Coronary artery (tissue), 2 donors: ENCODE data around the gene FBXO33.
A peak's percentile ranks its signal among the peaks of the same experiment; 100 is the strongest.

Experiments used
- DNase-seq: peaks from one replicate; pipeline ENCODE4 v3.0.0-alpha.2; 2017; ENCODE audit warnings: low spot score
- H3K27ac ChIP-seq, 2 donors: fragments of 200-600 bp; sonication (generic); one replicate each; pipeline ENCODE4 v1.5.1; 2016 to 2019
- H3K4me3 ChIP-seq: fragments of 200-600 bp; sonication (generic); 2 replicates; pipeline ENCODE4 v1.5.1; 2016; ENCODE audit warnings: mild to moderate bottlenecking, moderate library complexity
- TF ChIP-seq, protein P1 (sequence below): fragments of 200-600 bp; sonication (generic); IDR thresholded peaks from one replicate; pipeline ENCODE4 v1.5.1; 2019; ENCODE audit warnings: antibody characterized with exemption

FBXO33 gene

DNA sequence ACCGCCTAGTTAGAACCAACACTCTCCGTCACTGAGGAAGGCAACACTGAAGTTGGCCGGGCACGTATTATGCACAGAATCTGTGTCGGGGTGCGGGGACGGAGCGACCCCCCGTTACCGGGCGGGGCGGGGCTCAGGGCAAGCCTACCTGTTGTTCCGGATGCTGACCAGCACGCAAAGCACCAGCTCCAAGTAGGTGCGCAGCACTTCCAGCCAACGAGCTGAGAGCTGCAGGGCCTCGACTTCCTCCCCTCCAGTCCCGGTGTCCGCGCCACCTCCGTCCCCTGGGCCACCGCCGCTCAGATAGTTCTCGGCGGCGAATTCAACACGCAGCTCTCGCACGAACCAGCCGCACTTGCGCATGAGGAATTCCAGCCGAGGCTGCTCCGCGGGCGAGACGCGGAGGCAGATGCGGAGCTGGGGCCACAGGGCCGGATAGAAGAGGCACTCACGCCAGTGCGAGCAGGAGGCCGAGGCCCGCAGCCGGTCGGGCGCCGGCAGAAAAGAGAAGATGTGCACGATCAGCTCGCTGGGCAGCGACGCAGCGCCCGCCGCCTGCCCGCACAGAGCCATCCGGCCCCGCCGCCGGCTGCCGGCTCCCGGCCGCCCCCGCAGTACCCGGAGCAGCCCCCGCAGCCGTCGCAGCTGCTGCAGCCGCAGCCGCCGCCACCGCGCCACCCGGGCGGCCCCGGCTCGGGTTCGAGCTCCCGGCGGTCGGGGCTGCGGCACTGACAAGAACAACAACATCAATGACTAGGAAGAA lies 636 bp downstream of the FBXO33 start:
- H3K27ac ChIP-seq, result peak overlapping the region; percentile 90 to 98
- TF ChIP-seq, protein P1, sequence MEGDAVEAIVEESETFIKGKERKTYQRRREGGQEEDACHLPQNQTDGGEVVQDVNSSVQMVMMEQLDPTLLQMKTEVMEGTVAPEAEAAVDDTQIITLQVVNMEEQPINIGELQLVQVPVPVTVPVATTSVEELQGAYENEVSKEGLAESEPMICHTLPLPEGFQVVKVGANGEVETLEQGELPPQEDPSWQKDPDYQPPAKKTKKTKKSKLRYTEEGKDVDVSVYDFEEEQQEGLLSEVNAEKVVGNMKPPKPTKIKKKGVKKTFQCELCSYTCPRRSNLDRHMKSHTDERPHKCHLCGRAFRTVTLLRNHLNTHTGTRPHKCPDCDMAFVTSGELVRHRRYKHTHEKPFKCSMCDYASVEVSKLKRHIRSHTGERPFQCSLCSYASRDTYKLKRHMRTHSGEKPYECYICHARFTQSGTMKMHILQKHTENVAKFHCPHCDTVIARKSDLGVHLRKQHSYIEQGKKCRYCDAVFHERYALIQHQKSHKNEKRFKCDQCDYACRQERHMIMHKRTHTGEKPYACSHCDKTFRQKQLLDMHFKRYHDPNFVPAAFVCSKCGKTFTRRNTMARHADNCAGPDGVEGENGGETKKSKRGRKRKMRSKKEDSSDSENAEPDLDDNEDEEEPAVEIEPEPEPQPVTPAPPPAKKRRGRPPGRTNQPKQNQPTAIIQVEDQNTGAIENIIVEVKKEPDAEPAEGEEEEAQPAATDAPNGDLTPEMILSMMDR, result no peak
- H3K4me3 ChIP-seq, result peak overlapping the region; percentile 94
- DNase-seq, result peak; percentile 82

DNA sequence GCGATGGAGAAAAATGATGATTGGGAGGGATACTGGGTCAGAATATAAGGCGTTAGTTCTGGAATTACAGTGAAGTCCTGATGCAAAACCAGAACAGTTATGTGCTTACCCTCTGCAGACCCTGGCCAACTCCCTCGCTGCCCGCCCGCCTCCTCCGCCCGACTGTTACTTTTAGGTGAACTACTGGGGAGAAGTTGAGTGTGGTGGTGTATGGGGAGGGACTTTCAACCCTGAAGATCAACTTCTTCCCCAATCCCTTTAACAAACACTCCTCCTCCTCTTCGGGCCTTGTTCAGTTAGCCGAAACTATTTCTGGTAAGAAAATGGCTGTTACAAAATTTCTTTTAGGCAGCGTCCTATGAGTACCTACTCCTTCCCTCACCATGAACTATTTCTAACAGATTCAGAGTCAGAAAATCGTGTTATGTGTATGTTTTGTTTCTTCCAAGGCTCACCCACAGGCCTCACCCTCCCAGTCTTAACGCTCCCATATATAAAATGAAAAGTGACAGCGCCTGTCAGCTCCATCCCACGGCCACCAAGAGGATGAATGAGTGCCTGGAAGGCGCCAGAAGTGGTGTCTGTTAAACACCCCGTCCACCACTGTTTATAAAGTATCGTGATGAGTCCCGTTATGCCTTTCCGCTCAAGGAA lies 1.3 kb downstream of the FBXO33 start:
- TF ChIP-seq, protein P1, result no peak
- Histone ChIP-seq H3K27ac (peak overlapping the region; percentile 90 to 98), H3K4me3 (peak overlapping the region; percentile 94)
- no peak for DNase-seq

GRCh38 chr14:39428118-39428517 lies 4.1 kb downstream of the FBXO33 start:
- TF ChIP-seq, protein P1, result no peak
- no peak overlapping the region for H3K4me3 ChIP-seq
- no peak overlapping the region for H3K27ac ChIP-seq
- DNase-seq, result no peak

GRCh38 chr14:39426605-39427004 lies 5.6 kb downstream of the FBXO33 start:
- H3K4me3 ChIP-seq, result no peak overlapping the region
- H3K27ac ChIP-seq, result no peak overlapping the region
- TF ChIP-seq, protein P1, result no peak
- no peak for DNase-seq

DNA sequence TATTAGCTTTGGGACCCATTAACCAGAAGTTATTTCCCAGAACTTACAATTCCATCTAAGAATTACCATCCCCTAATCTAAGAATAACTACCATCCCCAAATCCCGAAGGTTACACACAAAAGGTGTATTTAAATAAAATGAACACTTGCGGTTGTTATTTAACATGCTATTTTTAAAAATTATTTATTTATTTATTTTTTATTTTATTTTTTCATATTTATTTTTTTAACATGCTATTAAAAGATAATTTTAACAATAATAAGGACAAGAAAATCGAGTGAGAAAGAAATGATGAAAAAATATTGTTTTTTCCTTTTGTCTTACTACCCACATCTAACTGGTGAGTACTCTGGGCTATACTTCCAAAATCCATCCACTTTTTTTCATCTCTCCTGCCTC lies 6.3 kb downstream of the FBXO33 start:
- Histone ChIP-seq H3K4me3 (no peak overlapping the region), H3K27ac (no peak overlapping the region)
- no peak for DNase-seq
- TF ChIP-seq, protein P1, result no peak

DNA sequence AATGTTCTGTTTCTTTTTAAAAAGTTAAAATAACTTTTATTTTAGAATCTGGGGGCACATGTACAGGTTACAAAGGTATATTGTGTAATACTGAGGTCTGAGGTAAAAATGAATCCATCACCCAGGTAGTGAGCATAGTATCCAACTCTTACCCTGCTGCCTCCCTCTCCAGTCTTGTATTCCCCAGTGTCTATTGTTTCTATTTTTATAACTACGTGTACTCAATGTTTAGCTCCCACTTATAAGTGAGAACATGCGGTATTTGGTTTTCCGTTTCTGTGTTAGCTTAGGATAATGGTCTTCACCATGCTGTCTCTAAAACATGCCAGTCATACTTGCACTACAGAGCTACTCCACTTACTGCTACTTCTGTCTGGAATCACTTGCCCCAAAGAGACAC lies 8.4 kb downstream of the FBXO33 start:
- Histone ChIP-seq H3K4me3 (no peak overlapping the region), H3K27ac (no peak overlapping the region)
- TF ChIP-seq, protein P1, result no peak
- no peak for DNase-seq

DNA sequence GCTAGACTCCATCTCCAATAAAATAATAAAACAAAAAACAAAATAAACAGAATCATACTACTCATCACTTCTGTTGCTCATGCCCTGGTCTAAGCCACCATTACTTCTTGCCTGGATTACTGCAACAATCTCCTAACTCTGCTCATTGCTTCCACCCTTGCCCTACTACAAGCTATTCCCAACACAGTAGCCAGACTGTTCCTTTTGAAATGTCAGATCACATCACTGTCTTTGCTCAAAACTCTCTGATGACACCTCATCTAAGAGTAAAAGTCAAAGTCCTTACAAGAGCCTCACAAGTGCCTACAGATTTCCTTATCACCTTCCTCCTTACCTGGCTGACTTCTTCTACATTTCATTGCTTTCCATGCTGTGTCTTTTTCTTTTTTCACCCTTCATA lies 10.0 kb downstream of the FBXO33 start:
- H3K4me3 ChIP-seq, result no peak overlapping the region
- no peak overlapping the region for H3K27ac ChIP-seq
- no peak for DNase-seq
- TF ChIP-seq, protein P1, result no peak
